Suppressor macrophage treated with lipopolysaccharide for 4 hours (primary cell): ENCODE results near the gene MYBPH.

Source experiments
- DNase-seq: peaks from one replicate; pipeline ENCODE4 v3.0.0-alpha.2; 2020

The MYBPH gene

GRCh38 chr1:203165101-203165799, 10.4 kb downstream of the MYBPH start:
- DNase-seq = no peak

DNA sequence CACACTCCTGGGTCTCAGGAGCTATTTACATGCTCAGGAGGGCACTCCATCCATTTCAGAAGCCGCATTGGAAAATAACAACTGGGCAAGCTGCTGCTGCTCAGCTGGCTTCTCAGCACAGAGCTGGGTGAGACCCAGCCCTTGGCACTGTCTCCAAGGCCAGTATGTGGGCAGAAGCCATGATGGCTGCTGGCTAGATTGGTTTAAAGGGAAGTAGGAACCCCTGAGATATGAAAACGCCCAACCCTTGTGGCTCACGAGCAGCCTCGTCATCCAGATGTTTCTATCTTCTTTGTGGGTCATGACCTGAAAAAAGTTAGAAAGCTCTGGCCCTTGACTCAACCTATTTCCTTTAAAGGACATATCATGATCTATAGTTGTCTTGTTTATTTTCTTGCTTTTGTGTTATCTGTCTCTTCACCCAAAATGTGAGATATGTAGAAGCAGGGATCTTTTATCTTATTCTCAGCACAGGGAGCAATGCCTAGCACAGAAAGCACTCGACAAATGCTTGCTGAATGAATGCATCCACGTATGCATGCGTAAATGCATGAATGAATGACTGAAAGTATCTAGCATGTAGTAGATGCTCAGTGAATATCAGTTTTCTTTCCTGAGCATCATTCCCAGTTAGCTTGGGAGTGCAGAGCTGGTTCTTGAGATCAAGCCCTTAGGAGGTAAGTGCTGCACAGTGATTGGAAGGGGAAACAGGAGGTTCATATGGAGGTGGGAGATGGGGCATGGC, 11.6 kb downstream of the MYBPH start:
- DNase-seq = no peak

GRCh38 chr1:203162403-203162802, 13.2 kb downstream of the MYBPH start:
- DNase-seq = peak; percentile 45

DNA sequence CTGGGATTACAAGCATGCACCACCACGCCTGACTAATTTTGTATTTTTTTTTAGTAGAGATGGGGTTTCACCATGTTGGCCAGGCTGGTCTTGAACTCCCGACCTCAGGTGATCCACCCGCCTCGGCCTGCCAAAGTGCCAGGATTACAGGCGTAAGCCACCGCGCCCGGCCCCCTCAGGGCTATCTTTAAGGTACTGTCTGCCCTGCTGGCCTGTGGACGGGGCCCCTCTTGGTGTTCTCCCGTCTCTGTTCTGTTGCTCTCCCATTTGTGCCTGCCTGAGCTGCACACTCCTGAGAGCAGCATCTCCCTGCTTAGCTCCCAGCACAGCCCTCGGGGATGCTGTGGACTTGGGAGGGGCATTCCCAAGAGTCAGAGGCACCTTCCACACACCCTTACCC, 13.9 kb downstream of the MYBPH start:
- DNase-seq = no peak

GRCh38 chr1:203161175-203161574, 14.5 kb downstream of the MYBPH start:
- no peak for DNase-seq

GRCh38 chr1:203159844-203160243, 15.8 kb downstream of the MYBPH start:
- DNase-seq = no peak

- DNase-seq = no peak
These were observed 16.5 kb downstream of the MYBPH start for GRCh38 chr1:203158960-203159665.

DNA sequence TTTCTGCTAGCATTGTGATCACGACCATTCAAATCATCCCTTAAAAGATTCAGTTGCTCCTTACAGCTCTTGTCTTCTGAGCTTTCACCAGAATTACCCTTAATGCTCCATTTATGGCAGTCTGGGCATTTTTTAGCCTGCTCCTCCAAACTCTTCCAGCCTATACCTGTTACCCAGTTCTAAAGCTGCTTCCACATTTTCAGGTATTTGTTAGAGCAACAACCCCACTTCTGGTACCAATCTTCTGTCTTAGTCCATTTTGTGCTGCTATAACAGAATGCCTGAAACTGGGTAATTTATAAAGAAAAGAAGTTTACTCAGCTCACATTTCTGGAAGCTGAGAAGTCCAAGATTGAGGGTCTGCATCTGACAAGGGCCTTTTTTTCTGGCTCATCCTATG, 17.2 kb downstream of the MYBPH start:
- no peak for DNase-seq

DNA sequence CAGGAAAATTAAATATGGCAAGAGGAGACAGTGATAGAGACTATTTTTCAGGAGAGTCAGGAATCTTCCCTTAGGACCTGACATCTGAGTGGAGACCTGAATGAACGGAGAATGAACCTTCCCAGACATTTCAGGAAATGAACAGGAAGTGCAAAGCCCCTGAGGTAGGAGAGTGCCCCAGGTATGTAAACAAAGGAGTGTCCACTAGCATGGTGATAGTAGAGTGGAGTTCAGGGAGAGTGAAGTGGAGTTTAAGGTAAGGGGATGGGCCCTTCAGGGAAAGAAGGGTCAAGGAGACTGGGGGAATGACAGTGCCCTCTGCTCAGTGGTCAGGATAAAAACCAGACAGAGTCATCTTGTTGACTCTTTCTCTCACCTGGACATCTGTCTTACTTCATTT, 19.3 kb downstream of the MYBPH start:
- no peak for DNase-seq

DNA sequence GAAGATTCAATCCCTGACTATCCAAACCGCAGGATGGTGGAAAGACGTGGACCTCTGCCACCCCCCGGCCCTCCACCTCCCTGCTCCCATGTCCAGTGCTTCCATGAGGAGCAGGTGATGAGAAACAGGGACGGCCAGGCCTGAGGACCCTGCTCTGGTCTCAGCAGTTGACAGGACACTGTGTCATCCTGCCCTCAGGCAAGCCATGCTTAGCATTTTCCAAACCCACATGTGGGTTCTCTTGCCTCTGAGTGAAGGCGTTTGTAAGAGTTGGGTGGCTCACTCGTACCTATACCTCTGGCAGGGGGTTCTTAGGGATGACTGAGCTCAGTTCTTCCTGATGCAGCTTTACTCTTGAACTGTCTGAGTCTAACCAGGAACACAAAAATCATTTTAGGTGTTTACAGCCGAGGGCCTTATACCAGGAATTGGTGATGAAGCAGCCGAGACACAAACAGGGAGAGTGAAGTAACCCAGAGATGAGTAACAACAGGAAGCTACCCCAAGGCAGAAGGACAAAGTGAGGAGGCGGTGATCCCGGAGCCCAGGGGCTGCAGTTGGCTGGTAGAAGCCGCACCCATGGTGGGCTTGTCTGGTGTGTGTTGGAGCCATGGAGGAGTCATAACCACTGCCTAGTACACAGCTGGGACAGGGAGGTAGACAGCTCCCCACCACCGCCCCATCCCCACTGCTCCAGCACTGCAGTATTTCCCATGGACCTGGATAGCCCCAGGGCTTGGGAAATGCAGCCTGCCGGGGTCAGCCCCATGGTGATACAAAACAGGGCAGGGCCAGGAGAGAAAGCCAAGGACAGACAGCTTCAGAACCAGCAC, 21.4 kb downstream of the MYBPH start:
- DNase-seq = peak; percentile 37

- DNase-seq = no peak
These were observed 22.3 kb downstream of the MYBPH start for GRCh38 chr1:203153051-203153988.

GRCh38 chr1:203152158-203153034, 23.2 kb downstream of the MYBPH start:
- no peak for DNase-seq

DNA sequence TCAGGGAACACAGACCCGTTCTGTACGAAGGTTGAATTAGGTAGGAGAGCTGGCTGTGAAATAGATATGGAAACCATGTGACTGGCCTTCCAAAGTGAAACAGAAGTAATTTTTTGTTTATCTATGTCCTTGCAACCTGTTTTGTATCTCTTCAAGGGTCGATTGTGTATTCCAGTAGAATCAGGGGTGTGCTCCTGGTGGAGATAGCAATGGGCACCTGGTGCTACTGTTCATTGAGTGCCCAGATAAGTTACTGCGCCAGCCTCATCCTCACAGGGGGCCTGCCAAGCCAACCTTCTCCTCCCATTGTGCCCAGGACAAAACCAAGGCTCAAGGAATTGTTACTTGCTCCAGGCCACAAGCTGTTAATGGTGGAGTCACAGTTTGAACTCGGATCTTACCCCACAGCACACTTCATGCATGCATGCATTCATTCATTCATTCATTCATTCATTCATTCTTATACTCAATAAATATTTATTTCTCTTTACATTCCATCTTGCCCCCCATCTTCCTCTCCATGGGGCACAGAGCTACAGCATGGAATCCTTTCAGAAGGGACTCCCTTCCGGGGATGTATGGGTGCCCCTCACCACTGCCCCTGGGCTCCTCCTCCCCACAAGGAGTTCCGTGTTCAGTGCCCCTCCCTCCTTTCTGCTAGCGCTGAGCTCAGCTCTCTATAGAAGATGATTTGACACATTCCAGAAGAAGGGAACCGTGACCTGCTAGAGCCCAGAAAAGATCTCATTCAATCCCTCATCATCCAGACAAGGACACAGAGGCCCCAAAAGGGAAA, 24.1 kb downstream of the MYBPH start:
- no peak for DNase-seq

GRCh38 chr1:203150511-203151297, 24.9 kb downstream of the MYBPH start:
- DNase-seq = no peak

DNA sequence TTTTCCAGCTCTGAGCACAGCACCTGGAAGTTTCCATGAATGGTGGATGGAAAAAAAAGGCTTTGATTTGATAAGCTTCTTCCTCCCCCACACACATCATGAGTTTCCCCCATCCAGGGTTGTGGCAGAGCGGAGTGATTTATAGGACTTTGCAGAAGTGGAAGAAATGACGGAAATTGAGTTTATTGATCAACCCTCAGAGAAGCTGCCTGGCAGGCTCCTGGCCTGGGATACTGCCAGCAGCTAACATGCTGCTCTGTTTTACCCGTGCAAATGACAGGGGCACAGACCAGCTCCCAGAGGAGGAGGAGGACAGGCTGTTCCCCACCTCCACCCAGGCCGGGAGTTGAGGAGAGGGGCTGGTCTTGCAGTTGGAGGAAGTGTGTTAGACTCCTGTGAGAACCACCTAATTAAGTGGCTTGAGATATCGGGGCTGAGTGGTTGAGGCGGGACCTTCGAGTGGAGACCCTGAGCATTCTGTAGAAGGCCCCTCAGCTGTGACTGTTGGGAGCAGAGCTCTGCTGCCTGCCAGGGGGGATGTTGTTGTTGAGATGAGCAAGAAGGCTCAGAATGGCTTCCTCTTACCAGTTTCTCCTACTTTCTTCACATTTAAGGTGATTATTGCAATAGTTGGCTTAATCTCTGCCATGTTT, 26.3 kb downstream of the MYBPH start:
- no peak for DNase-seq

DNA sequence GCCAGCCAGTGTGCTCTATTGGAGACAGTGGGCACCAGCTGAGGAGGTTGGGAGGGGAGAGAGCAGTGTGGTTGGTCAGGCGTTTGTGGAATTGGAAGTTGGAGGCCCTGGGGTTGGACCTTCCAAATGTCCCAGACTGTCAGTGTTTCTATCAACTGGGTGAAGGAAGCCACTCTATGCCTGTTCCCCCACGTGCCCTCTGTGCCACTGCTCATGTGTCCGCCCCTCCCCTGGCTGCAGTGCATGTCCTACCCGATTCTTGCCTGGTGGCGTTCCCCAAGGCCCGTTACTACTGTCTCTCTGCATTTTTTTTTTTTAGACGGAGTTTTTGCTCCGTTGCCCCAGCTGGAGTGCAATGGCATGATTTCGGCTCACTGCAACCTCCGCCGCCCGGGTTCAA, 27.0 kb downstream of the MYBPH start:
- DNase-seq = no peak

- no peak for DNase-seq
These were observed 27.5 kb downstream of the MYBPH start for GRCh38 chr1:203148127-203148526.

- DNase-seq = no peak
These were observed 28.2 kb downstream of the MYBPH start for GRCh38 chr1:203147376-203147775.

DNA sequence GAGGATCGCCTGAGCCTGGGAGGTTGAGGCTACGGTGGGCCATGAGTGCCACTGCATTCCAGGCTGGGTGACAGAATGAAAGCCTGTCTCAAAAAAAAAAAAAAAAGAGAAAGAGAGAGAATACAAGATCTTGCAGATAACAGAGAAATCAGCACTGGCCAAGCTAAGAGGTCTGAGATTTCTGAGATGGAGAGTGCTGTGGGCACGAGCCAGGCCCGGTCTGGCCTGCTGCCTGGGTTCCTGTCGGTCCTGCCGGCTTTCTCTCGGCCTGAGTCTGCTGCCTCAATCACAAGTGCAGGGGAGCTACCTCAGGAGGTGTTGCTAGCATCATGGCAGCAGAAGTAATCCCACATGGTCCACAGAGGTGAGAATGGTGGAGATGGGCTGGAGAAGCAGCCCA, 29.1 kb downstream of the MYBPH start:
- DNase-seq = no peak
